Right lobe of liver (tissue), 4 donors: ENCODE measurements around the gene IFNL2.

Source experiments
- POLR2A ChIP-seq: fragments of 450-650 bp; IDR thresholded peaks from one replicate; pipeline ENCODE4 v1.6.1; 2017; ENCODE audit warnings: antibody characterized with exemption, mild to moderate bottlenecking
- TF ChIP-seq, protein P1 (sequence below), 4 donors: fragments of 200-600 bp in 3 of 4; fragments of 450-650 bp in 1 of 4; IDR thresholded peaks; one replicate each; pipeline versions ENCODE4 v1.5.1 to v1.8.0; 2016 to 2022; ENCODE audit warnings: antibody characterized with exemption in 4 of 4, mild to moderate bottlenecking in 2 of 4
- donor health status: DM: no; HTN: no; CAD: no.
- donor health status: DM: no; HTN: no; CAD: no.
- donor health status: DM: no; HTN: yes; CAD: no.

DNA sequence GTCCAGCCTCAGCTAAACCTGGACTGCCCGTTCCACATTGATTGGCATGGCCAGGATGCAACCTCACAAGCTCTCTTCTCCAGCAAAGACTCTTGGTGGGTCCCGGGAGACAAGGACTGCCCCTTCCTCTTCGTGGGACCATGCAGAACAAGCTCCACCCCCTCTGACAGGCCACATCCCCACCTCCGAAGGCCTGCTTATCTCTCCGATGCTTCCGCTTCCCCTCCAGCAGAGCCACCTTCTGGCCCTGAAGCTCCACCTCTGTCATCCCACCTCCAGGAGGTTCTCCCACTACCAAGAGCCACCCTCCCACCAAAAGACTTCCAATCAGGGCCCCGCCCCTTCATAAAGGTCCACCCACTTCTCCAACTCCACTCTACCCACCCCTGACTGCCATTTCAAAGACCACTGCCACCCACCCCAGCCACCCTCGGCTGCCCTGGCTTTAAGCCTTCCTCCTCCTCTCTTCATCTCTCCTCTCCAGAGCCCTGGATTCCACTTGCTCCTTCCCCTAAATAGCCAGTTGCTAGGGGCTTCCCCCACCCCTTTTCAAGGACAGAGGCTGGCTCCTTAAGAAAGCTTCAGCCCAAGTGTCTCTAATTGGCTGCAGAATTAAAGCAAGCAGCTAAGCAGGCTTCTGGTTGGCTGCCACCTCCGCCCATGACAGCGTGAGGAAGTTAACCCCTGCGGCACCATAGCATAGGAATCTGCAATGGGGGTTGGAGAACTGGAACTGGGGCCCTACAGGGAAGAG, 42.5 kb downstream of the IFNL2 start:
- no peak for TF ChIP-seq POLR2A
- TF ChIP-seq, protein P1, sequence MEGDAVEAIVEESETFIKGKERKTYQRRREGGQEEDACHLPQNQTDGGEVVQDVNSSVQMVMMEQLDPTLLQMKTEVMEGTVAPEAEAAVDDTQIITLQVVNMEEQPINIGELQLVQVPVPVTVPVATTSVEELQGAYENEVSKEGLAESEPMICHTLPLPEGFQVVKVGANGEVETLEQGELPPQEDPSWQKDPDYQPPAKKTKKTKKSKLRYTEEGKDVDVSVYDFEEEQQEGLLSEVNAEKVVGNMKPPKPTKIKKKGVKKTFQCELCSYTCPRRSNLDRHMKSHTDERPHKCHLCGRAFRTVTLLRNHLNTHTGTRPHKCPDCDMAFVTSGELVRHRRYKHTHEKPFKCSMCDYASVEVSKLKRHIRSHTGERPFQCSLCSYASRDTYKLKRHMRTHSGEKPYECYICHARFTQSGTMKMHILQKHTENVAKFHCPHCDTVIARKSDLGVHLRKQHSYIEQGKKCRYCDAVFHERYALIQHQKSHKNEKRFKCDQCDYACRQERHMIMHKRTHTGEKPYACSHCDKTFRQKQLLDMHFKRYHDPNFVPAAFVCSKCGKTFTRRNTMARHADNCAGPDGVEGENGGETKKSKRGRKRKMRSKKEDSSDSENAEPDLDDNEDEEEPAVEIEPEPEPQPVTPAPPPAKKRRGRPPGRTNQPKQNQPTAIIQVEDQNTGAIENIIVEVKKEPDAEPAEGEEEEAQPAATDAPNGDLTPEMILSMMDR (IDR thresholded peaks at IDR 0.05): no peak
